LNCaP clone FGC (cell line): ENCODE results near the gene TBC1D10A.

Source experiments
- DNase-seq: peaks from one replicate; pipeline ENCODE4 v3.0.0-alpha.2; 2011; ENCODE audit warnings: low read depth
- H3K4me3 ChIP-seq: 2 replicates; pipeline ENCODE4 v1.5.1; 2011; ENCODE audit warnings: mild to moderate bottlenecking, low read depth, low read length, control low read depth
- CTCF ChIP-seq: IDR thresholded peaks from 2 replicates; pipeline ENCODE4 v1.5.1; 2012; ENCODE audit warnings: mild to moderate bottlenecking; ENCODE audit not compliant: control insufficient read depth, insufficient read depth; ENCODE audit errors: extremely low read depth

TBC1D10A gene

GRCh38 chr22:30268331-30268730, 58.4 kb downstream of the TBC1D10A start:
- H3K4me3 ChIP-seq: no peak overlapping the region
- TF ChIP-seq CTCF: no peak
- DNase-seq: no peak

- no peak overlapping the region for H3K4me3 ChIP-seq
Measured at GRCh38 chr22:30267382-30268302, 59.1 kb downstream of the TBC1D10A start.

GRCh38 chr22:30266445-30267381, 60.0 kb downstream of the TBC1D10A start, which contains the start of gene OSM:
OSM (minus strand) TSS chr22:30266851; CDS start chr22:30266799, 52 bp downstream.
- no peak for DNase-seq

More at GRCh38 chr22:30267382-30268302, 59.1 kb downstream of the TBC1D10A start:
- DNase-seq: no peak
- no peak for TF ChIP-seq CTCF

GRCh38 chr22:30265823-30266444, 60.8 kb downstream of the TBC1D10A start:
- no peak overlapping the region for H3K4me3 ChIP-seq
- TF ChIP-seq CTCF: no peak
- no peak for DNase-seq

More at GRCh38 chr22:30266445-30267381, 60.0 kb downstream of the TBC1D10A start, which contains the start of gene OSM:
- no peak for TF ChIP-seq CTCF
- no peak within 1 kb of the TSS for H3K4me3 ChIP-seq

GRCh38 chr22:30265131-30265720, 61.5 kb downstream of the TBC1D10A start:
- H3K4me3 ChIP-seq: no peak overlapping the region
- no peak for DNase-seq
- no peak for TF ChIP-seq CTCF

GRCh38 chr22:30263883-30264282, 62.9 kb downstream of the TBC1D10A start:
- no peak for TF ChIP-seq CTCF
- DNase-seq: no peak
- H3K4me3 ChIP-seq: no peak overlapping the region
